Spleen (tissue), 7 donors: ENCODE data around the gene PALD1.

Experiments used
- CTCF ChIP-seq, 11 experiments: fragments of 200-600 bp in 7 of 11; fragments of 450-650 bp in 4 of 11; sonication (generic) in 4 of 11; IDR thresholded peaks in 8 of 11; conservative IDR thresholded peaks in 3 of 11; 1 replicate in 7 of 11; 2 replicates in 4 of 11; pipeline versions ENCODE4 v1.4.0 to v1.8.0; 2016 to 2021; ENCODE audit warnings: antibody characterized with exemption in 11 of 11, inconsistent platforms in 4 of 11, mild to moderate bottlenecking in 1 of 11
- POLR2A ChIP-seq, 3 donors: fragments of 450-650 bp; IDR thresholded peaks; one replicate each; pipeline ENCODE4 v1.5.1; 2017; ENCODE audit warnings: antibody characterized with exemption in 3 of 3, mild to moderate bottlenecking in 1 of 3
- POLR2AphosphoS5 ChIP-seq, 3 donors: sonication (generic); formaldehyde crosslinking; IDR thresholded peaks; one replicate each; pipeline ENCODE4 v1.5.1; 2017; ENCODE audit warnings: antibody characterized with exemption in 3 of 3
- donor health status: DM: no; HTN: no; CAD: no; lungs with moderate emphysema.
- donor health status: DM: no; HTN: no; CAD: no.
- donor health status: DM: no; HTN: no; CAD: no.

GRCh38 chr10:70605161-70605560 is 126.6 kb downstream of the PALD1 start:
- TF ChIP-seq CTCF (IDR thresholded peaks at IDR 0.05 in 8 of 11, conservative IDR thresholded peaks at IDR 0.05 in 3 of 11) (no peak), POLR2AphosphoS5 (IDR thresholded peaks at IDR 0.05) (no peak), POLR2A (IDR thresholded peaks at IDR 0.05) (no peak)
